Loucy (cell line): ENCODE data around the gene KCNMA1.

Experiments
- H2AFZ ChIP-seq: fragments of 200-600 bp; sonication (generic); 2 replicates; pipeline ENCODE4 v1.6.0; 2016; ENCODE audit warnings: antibody characterized with exemption, mild to moderate bottlenecking, low read length, moderate library complexity
- H3F3A ChIP-seq: fragments of 200-600 bp; 2 replicates; pipeline ENCODE4 v1.6.0; 2016; ENCODE audit warnings: antibody characterized with exemption, low read depth, mild to moderate bottlenecking
- H3K27me3 ChIP-seq: fragments of 200-600 bp; sonication (generic); 2 replicates; pipeline ENCODE4 v1.6.1; 2014; ENCODE audit warnings: low read length, mild to moderate bottlenecking; ENCODE audit not compliant: insufficient read depth, poor library complexity, severe bottlenecking
- H3K36me3 ChIP-seq: fragments of 200-600 bp; sonication (generic); 2 replicates; pipeline ENCODE4 v1.6.1; 2016; ENCODE audit warnings: low read length; ENCODE audit not compliant: insufficient read depth
- H3K4me1 ChIP-seq: fragments of 200-600 bp; sonication (generic); 2 replicates; pipeline ENCODE4 v1.5.1; 2014; ENCODE audit warnings: low read length, mild to moderate bottlenecking; ENCODE audit not compliant: insufficient read depth, poor library complexity, severe bottlenecking
- H3K4me2 ChIP-seq: fragments of 200-600 bp; sonication (generic); 2 replicates; pipeline ENCODE4 v1.6.0; 2014; ENCODE audit warnings: antibody characterized with exemption, low read length, low read depth, mild to moderate bottlenecking; ENCODE audit not compliant: poor library complexity, severe bottlenecking
- H3K4me3 ChIP-seq: fragments of 200-600 bp; sonication (generic); 2 replicates; pipeline ENCODE4 v1.5.1; 2014; ENCODE audit warnings: low read length, mild to moderate bottlenecking, mixed read lengths; ENCODE audit not compliant: poor library complexity, severe bottlenecking
- H3K79me2 ChIP-seq: fragments of 200-600 bp; sonication (generic); 2 replicates; pipeline ENCODE4 v1.6.1; 2014; ENCODE audit warnings: low read length; ENCODE audit not compliant: insufficient read depth
- H3K9ac ChIP-seq: fragments of 200-600 bp; sonication (generic); 2 replicates; pipeline ENCODE4 v1.6.0; 2014; ENCODE audit warnings: mild to moderate bottlenecking, low read depth, low read length, moderate library complexity; ENCODE audit not compliant: poor library complexity, severe bottlenecking
- H3K9me2 ChIP-seq: fragments of 200-600 bp; sonication (generic); replicated peaks from 2 replicates; pipeline ENCODE4 v1.6.1; 2016; ENCODE audit warnings: low read depth, low read length, mixed read lengths
- H3K9me3 ChIP-seq: fragments of 200-600 bp; sonication (generic); 2 replicates; pipeline ENCODE4 v1.6.1; 2014; ENCODE audit warnings: mild to moderate bottlenecking, antibody characterized with exemption, low read length, low read depth; ENCODE audit not compliant: insufficient read depth
- H4K20me1 ChIP-seq: fragments of 200-600 bp; sonication (generic); 2 replicates; pipeline ENCODE4 v1.6.0; 2014; ENCODE audit warnings: antibody characterized with exemption, low read length, mild to moderate bottlenecking; ENCODE audit not compliant: insufficient read depth, poor library complexity, severe bottlenecking
- EZH2phosphoT487 ChIP-seq: fragments of 200-600 bp; IDR thresholded peaks from 2 replicates; pipeline ENCODE4 v1.6.1; 2018; ENCODE audit warnings: antibody characterized with exemption, mild to moderate bottlenecking, moderate library complexity, borderline replicate concordance
- TF ChIP-seq, protein P1 (sequence below): fragments of 200-600 bp; sonication (generic); conservative IDR thresholded peaks from 2 replicates; pipeline ENCODE4 v1.5.1; 2014; ENCODE audit warnings: mild to moderate bottlenecking, antibody characterized with exemption, low read length

The KCNMA1 gene

DNA sequence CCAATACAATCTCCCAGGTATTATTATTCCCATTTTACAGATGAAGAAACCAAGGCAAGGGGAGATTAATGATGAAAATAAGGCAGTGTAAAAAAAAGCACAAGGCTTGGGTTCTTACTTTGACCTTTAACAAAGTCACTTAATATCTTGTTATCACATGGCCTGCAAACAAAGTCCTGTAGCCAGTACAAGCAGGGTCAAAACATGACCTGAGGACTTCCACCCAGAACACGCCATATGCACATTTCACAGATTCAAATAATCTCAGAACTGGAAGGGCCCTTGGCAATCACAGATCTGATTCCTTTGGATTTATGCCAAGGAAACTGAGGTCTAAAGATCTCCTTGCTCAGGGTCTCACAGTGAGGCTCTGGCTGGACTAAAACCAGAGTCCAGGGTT lies 162.1 kb downstream of the KCNMA1 start:
- H3K4me3 ChIP-seq = no peak overlapping the region
- H3K9me2 ChIP-seq = no peaks in the 10 kb centered on the region
- no peak overlapping the region for H3K4me2 ChIP-seq
- no peaks in the 10 kb centered on the region for H4K20me1 ChIP-seq
- no peaks in the 10 kb centered on the region for H3K4me1 ChIP-seq
- no peaks in the 10 kb centered on the region for H3F3A ChIP-seq
- H3K9me3 ChIP-seq = no peaks in the 10 kb centered on the region
- TF ChIP-seq, protein P1, sequence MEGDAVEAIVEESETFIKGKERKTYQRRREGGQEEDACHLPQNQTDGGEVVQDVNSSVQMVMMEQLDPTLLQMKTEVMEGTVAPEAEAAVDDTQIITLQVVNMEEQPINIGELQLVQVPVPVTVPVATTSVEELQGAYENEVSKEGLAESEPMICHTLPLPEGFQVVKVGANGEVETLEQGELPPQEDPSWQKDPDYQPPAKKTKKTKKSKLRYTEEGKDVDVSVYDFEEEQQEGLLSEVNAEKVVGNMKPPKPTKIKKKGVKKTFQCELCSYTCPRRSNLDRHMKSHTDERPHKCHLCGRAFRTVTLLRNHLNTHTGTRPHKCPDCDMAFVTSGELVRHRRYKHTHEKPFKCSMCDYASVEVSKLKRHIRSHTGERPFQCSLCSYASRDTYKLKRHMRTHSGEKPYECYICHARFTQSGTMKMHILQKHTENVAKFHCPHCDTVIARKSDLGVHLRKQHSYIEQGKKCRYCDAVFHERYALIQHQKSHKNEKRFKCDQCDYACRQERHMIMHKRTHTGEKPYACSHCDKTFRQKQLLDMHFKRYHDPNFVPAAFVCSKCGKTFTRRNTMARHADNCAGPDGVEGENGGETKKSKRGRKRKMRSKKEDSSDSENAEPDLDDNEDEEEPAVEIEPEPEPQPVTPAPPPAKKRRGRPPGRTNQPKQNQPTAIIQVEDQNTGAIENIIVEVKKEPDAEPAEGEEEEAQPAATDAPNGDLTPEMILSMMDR = no peak
- no peak for TF ChIP-seq EZH2phosphoT487
- H3K9ac ChIP-seq = no peak overlapping the region
- no peak overlapping the region for H2AFZ ChIP-seq
- H3K79me2 ChIP-seq = no peaks in the 10 kb centered on the region
- H3K36me3 ChIP-seq = no peaks in the 10 kb centered on the region
- H3K27me3 ChIP-seq = no peaks in the 10 kb centered on the region

DNA sequence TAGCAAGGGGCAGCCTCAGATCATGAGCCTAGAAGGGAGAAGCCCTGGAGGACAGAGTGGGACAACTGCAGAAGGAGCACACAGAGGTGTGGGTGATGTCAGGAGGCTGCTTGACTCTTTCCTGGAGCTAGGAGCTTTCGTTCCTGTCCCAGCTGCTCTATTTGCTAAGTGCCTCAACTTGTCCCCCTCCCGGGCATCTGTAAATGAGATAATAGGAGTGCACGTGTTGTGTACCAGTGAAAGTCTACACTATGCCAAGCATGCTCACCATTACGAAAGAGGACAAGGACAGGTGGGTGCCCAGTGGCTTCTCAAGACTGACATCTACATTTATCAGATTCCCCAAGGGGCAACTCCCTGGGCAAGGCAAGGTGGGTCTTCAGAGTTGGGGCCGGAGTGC lies 162.7 kb downstream of the KCNMA1 start:
- no peak overlapping the region for H3K9ac ChIP-seq
- no peaks in the 10 kb centered on the region for H3K9me2 ChIP-seq
- H3K79me2 ChIP-seq = no peaks in the 10 kb centered on the region
- H3K4me2 ChIP-seq = no peak overlapping the region
- H3K9me3 ChIP-seq = no peaks in the 10 kb centered on the region
- H2AFZ ChIP-seq = no peak overlapping the region
- H4K20me1 ChIP-seq = no peaks in the 10 kb centered on the region
- H3K27me3 ChIP-seq = no peaks in the 10 kb centered on the region
- no peak for TF ChIP-seq EZH2phosphoT487
- TF ChIP-seq, protein P1 = no peak
- no peak overlapping the region for H3K4me3 ChIP-seq
- no peaks in the 10 kb centered on the region for H3K4me1 ChIP-seq
- H3F3A ChIP-seq = no peaks in the 10 kb centered on the region
- H3K36me3 ChIP-seq = no peaks in the 10 kb centered on the region

DNA sequence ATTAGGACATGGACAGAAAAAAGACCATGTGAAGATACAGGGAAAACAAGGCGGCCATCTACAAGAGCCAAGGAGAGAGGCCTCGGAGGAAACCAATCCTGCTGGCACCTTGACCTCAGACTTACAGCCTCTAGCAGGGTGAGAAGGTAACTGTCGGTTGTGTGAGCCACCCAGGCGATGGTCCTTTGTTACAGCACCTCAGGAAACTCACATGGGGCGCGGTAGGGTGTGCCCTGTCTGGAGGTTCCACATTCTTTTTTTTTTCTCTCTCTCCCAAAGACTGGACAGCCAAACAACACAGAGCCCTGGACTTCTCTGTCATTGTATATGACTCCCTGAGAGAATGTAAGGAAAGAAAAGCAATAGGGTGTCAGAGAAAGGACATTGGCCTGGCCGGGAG lies 163.2 kb downstream of the KCNMA1 start:
- Histone ChIP-seq H3K9ac (no peak overlapping the region), H3K4me3 (no peak overlapping the region), H2AFZ (no peak overlapping the region), H3K27me3 (no peaks in the 10 kb centered on the region), H3F3A (no peaks in the 10 kb centered on the region), H3K4me2 (no peak overlapping the region), H3K9me3 (no peaks in the 10 kb centered on the region), H3K9me2 (no peaks in the 10 kb centered on the region), H3K36me3 (no peaks in the 10 kb centered on the region), H3K79me2 (no peaks in the 10 kb centered on the region), H4K20me1 (no peaks in the 10 kb centered on the region), H3K4me1 (no peaks in the 10 kb centered on the region)
- TF ChIP-seq EZH2phosphoT487 = no peak
- TF ChIP-seq, protein P1 = no peak
